Measurements from ENCODE around the gene PRPF4. TPM values are rescaled to one million over a fixed set of nuclear protein-coding genes. Genes with fewer than 3 reads are reported as not detected.
A peak's percentile ranks its signal among the peaks of the same experiment; 100 is the strongest.

Gene PRPF4
- total RNA-seq, 1 donor from 2014 or later = 21.7 TPM

- DNase-seq (ENCODE audit: low read depth) = no peak
These were observed 35.1 kb downstream of the PRPF4 start for GRCh38 chr9:113310538-113310937.

GRCh38 chr9:113311961-113312360 lies 36.5 kb downstream of the PRPF4 start:
- no peak for DNase-seq (ENCODE audit: low read depth)

DNA sequence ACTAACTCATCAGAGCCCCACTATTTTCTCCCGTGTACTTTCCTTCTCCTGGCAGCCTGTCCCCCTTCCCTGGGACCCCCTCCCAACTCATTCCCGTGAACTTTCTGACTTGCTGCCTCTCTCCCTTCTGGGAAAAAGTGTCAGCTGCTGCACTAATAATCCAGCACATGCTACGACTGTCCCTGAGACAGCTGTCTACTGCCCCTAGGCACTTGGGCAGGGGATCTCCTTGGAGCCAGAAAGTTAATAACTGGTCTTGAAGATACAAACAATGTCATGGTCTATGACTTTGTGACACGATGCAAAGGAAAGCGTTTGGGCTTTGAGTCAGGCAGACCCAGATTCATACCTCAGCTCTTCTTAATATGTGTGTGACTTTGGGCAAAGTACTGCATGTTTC lies 37.8 kb downstream of the PRPF4 start:
- peak; percentile 69 for DNase-seq (ENCODE audit: low read depth)

GRCh38 chr9:113315231-113315630 lies 39.8 kb downstream of the PRPF4 start:
- DNase-seq (ENCODE audit: low read depth) = no peak

DNA sequence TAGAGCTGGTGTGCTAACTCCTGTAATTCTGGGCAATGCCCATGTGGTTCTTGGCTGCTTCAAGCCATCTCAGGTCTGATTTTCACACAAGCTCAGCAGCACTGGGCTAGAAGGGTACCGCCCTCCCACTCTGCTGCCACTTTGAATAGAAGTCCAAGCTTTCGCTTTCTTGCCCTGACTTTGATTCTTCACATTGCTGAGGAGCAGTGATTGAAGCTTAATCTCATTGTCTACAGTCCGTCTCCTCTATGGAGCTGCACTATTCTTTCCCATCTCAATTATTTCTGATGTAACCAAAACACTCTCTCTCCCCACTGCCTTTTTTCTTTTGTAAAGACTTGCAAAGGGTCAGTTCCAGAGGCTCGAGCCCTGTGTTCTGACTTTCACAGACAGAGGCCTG lies 40.6 kb downstream of the PRPF4 start:
- DNase-seq (ENCODE audit: low read depth) = no peak

DNA sequence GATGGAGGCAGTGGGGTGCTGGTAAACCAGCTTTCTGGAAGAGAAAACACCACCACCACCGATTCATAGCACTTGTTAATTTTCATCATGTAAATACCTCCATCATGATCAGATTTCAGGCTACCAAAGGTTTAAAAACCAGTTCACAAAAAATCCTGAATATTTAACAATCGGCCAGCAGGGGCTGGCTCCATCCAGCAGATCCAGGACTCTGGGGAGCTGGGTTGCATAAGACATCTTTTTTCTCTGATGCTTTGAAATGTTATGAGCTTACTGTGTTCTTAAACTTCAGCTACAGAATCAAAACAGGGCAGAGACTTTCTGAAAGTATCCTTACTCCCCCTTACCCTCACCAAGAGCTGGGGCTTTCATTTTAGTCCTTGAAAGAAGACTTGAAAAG lies 42.3 kb downstream of the PRPF4 start:
- DNase-seq (ENCODE audit: low read depth) = no peak

DNA sequence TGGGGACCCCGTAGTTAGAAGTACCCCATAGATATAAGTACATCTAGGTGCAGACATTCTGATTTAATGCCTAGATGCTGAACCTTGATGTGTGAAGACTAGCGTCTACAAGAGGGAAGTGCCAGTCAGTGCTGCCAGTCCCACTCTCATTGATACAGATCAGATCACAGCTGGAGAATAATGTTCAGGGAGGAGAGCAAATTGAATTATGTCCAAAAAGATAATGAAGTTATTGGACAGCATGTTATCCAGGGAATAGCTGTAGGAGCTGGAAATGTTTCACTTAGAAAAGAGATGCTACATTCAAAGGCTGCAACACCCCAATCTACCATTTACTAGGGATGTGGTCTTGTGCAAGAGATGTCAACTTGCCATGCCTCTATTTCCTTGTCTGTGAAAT lies 43.6 kb downstream of the PRPF4 start:
- DNase-seq (ENCODE audit: low read depth) = no peak

- DNase-seq (ENCODE audit: low read depth) = no peak
These were observed 44.6 kb downstream of the PRPF4 start for GRCh38 chr9:113320051-113320450.

DNA sequence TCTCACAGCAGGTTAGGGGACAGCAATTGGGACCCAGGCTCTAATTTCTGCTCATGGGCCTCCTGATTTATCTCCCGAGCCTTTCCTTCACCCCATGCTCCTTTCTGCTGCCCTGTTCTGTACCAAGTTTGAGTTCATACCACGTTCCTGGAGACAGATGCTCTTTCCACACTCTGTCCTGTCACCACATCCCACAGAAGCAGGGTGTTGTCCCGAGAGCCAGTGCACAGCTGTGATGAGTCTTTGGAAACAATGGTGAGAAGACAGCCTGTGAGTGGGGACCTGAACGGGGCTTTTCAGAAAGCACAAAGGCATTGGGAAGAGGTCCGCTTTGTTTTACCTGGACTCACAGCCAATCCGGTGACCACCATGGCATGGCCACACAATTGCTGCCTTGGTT lies 47.2 kb downstream of the PRPF4 start:
- DNase-seq (ENCODE audit: low read depth) = peak; percentile 82

GRCh38 chr9:113326230-113326629 lies 50.8 kb downstream of the PRPF4 start:
- DNase-seq (ENCODE audit: low read depth) = no peak

DNA sequence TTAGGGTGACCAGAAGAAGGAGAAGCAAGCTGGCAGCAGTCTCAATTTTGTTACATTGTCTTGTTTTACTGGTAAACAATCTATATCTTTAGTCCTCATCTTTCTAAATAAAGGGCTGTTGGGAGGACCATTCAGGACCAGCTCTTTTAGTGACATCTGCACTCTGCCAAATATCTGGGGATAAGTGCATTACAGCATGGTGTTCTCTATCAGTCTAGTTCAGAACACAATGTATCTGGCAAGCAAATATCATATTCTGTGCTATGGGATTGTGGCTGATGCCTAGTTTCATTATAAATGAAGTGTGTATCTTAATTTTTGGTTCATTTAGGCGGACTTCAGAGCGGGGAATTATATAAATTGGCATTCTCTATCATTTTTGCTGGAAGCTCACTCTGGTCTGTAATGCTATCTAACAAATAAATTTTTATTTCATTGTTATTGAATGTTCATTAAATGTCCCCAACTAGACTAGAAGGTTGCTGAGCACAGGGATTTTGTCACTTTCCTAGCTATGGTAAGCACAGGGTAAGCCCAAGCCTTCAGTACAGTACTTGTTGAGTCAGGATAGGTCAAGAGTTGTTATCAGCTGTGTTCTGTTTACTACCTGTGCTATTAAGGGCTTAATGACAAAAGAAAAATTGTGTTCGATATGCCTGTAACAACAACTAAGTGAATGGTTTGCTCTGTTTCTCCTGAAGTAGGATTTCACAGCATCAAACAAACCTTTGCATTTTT lies 52.8 kb downstream of the PRPF4 start:
- DNase-seq (ENCODE audit: low read depth) = no peak

- no peak for DNase-seq (ENCODE audit: low read depth)
These were observed 56.3 kb downstream of the PRPF4 start for GRCh38 chr9:113331780-113332179.

DNA sequence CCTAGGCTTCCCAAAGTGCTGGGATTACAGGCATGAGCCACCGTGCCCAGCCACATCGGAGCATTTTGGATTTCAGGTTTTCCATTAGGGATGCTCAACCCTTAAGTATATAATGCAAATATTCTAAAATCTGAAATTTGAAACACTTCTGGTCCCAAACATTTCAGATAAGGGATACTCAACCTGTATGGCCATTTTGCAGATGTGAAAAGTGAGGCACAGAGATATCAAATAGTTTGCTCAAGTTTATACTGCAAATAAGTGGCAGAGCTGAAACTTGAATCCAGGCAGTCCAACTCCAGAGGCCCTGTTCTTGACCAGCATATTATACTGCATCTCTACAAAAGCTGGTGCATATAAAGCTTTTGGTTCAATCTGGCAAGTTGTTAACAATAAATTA lies 62.3 kb downstream of the PRPF4 start:
- no peak for DNase-seq (ENCODE audit: low read depth)

- peak; percentile 89 for DNase-seq (ENCODE audit: low read depth)
These were observed 64.7 kb downstream of the PRPF4 start, which contains the start of gene WDR31 for GRCh38 chr9:113340011-113340699. Gene WDR31, minus strand, starts transcription at chr9:113340275. Its CDS starts 8,253 bp downstream, at chr9:113332022.

DNA sequence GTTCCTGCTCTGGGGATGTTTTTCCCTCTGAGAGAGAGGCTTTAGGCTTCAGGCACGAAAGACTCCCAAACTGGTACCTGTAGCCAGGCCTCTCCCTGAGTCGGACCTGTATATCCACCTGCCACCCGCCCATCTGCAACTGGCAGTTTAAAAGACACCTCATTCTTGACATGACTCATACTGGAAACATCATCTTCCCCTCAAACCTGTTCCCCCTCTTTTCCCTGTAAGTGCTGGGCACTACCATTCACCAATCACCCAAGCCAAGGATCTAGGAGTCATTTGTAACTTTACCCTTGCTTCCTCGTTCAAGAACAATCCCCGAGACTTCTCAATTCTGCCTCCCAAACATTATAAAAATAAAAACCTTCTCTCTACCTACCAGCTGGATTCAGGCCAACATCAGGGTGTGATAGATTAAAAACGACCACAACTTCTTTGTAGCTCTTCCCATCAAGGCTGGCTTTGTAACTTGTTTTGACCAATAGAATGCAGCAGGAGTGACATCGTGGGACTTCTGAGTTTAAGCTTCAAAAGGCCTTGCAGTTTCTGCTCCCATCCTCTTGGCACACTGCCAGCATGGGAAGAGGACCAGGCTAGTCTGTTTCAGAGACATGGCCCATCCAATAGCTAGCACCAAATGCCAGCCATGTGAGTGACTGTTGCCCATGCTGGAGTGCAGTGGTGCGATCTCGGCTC lies 66.4 kb downstream of the PRPF4 start:
- no peak for DNase-seq (ENCODE audit: low read depth)

Other genes starting within 250 kb of the PRPF4 start
- gene ZFP37, start 218.9 kb upstream of the PRPF4 start, total RNA-seq = 5.5 and 7.8 TPM in 2 replicates
- 62.3 and 68.5 TPM in 2 replicates for gene SLC31A2, start 124.7 kb upstream of the PRPF4 start, total RNA-seq
- gene FKBP15, start 54.4 kb upstream of the PRPF4 start, total RNA-seq = 20.3 and 20.5 TPM in 2 replicates
- 12.0 and 13.6 TPM in 2 replicates for gene SLC31A1, start 54.1 kb upstream of the PRPF4 start, total RNA-seq
- gene CDC26, start 86 bp upstream of the PRPF4 start, total RNA-seq = 27.8 and 36.0 TPM in 2 replicates
- gene RNF183, start 27.7 kb downstream of the PRPF4 start, total RNA-seq = not detected in 2 replicates
- 0.83 and 1.4 TPM in 2 replicates for gene WDR31, start 64.6 kb downstream of the PRPF4 start, total RNA-seq
- gene BSPRY, start 73.9 kb downstream of the PRPF4 start, total RNA-seq = not detected in 2 replicates
- gene HDHD3, start 101.3 kb downstream of the PRPF4 start, total RNA-seq = 9.1 and 14.6 TPM in 2 replicates
- 16.0 and 24.5 TPM in 2 replicates for gene ALAD, start 125.6 kb downstream of the PRPF4 start, total RNA-seq
- 53.9 and 65.9 TPM in 2 replicates for gene POLE3, start 135.0 kb downstream of the PRPF4 start, total RNA-seq
- gene C9orf43, start 135.1 kb downstream of the PRPF4 start, total RNA-seq = 0.26 and 0.64 TPM in 2 replicates
- 70.9 and 110 TPM in 2 replicates for gene RGS3, start 188.1 kb downstream of the PRPF4 start, total RNA-seq

Data from myocyte (in vitro differentiated cells).